Measurements from ENCODE around the gene SF3B6.

SF3B6 gene

DNA sequence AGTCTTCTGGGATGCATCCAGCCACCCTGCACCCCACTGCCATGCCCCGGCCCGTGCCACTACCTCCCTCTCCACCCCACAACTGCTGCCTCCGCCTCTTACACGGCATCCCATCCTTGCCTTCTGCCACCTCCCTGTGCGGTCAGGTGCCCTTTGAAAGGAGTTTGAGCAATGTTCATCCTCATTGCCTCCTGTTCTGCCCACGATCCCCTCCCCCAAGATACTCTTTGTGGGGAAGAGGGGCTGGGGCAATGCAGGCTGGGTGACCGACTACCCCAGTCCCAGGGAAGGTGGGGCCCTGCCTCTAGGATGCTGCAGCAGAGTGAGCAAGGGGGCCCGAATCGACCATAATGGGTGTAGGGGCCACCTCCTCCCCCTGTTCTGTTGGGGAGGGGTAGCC lies 57.9 kb downstream of the SF3B6 start:
- DNase-seq, result no peak

DNA sequence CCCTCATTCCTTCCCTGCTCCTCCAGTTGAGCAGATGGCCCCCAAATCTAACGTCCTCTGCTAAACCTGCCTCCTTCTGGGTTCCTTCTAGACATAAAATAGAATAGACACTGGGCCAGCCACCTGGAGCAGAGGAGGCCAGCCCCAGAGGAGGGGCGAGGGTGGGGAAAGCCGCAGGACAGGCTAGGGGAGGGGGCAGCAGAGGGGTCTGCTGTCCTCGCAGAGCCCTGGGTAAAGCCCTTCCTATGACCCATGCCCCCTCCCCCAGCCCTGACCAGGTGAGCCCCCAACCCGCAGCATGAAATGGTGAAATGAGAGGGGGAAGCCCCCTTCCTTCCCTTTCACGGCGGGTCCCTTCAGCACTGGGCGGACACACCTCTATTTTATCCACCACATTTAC lies 58.4 kb downstream of the SF3B6 start:
- no peak for DNase-seq

Data from NCI-H1092 treated with DMSO at 0.1 percent for 48 hours (cell line).